ENCODE data around the gene SIGLECL1.
"Not testable (repeated sequence)": the region's sequence is repeated elsewhere in the genome, so short reads cannot be mapped to it uniquely, and the experiment has no call there.

Gene SIGLECL1

GRCh38 chr19:51211833-51212232 lies 39.0 kb upstream of the SIGLECL1 start:
- no peaks in the 10 kb centered on the region for H3K36me3 ChIP-seq (ENCODE audit: insufficient read depth, insufficient read length, low read length)
- no peaks in the 10 kb centered on the region for H3K9me3 ChIP-seq (ENCODE audit: insufficient read depth, low read length)
- H3K9ac ChIP-seq (ENCODE audit: insufficient read length, low read depth), result no peak overlapping the region
- H3K4me3 ChIP-seq (ENCODE audit: insufficient read length, low read depth), result no peak overlapping the region
- DNase-seq (ENCODE audit: low read depth, low spot score), result no peak
- TF ChIP-seq YY1 (IDR thresholded peaks at IDR 0.05; ENCODE audit: insufficient read depth, insufficient read length) (no peak), ZNF274 (IDR thresholded peaks at IDR 0.05; ENCODE audit: low read depth, low read length) (no peak), SUZ12 (IDR thresholded peaks at IDR 0.05; ENCODE audit: extremely low read depth, insufficient read depth, insufficient read length) (no peak)
- H3K4me1 ChIP-seq (ENCODE audit: insufficient read depth, insufficient read length), result no peaks in the 10 kb centered on the region
- H3K27me3 ChIP-seq (ENCODE audit: insufficient read depth, insufficient read length), result no peaks in the 10 kb centered on the region

- no peak for TF ChIP-seq SUZ12 (IDR thresholded peaks at IDR 0.05; ENCODE audit: extremely low read depth, insufficient read depth, insufficient read length)
- TF ChIP-seq YY1 (IDR thresholded peaks at IDR 0.05; ENCODE audit: insufficient read depth, insufficient read length), result no peak
- TF ChIP-seq ZNF274 (IDR thresholded peaks at IDR 0.05; ENCODE audit: low read depth, low read length), result no peak
- Histone ChIP-seq H3K36me3 (ENCODE audit: insufficient read depth, insufficient read length, low read length) (no peaks in the 10 kb centered on the region), H3K9ac (ENCODE audit: insufficient read length, low read depth) (no peak overlapping the region), H3K4me1 (ENCODE audit: insufficient read depth, insufficient read length) (no peaks in the 10 kb centered on the region), H3K9me3 (ENCODE audit: insufficient read depth, low read length) (peaks cover 10% of the 10 kb centered on the region), H3K27me3 (ENCODE audit: insufficient read depth, insufficient read length) (no peaks in the 10 kb centered on the region), H3K4me3 (ENCODE audit: insufficient read length, low read depth) (no peak overlapping the region)
- DNase-seq (ENCODE audit: low read depth, low spot score), result no peak
These were observed 31.6 kb upstream of the SIGLECL1 start for GRCh38 chr19:51219307-51219706.

- no peaks in the 10 kb centered on the region for H3K36me3 ChIP-seq (ENCODE audit: insufficient read depth, insufficient read length, low read length)
- no peak for DNase-seq (ENCODE audit: low read depth, low spot score)
- no peak overlapping the region for H3K9ac ChIP-seq (ENCODE audit: insufficient read length, low read depth)
- H3K4me1 ChIP-seq (ENCODE audit: insufficient read depth, insufficient read length), result no peaks in the 10 kb centered on the region
- peaks cover 10% of the 10 kb centered on the region for H3K9me3 ChIP-seq (ENCODE audit: insufficient read depth, low read length)
- TF ChIP-seq YY1 (IDR thresholded peaks at IDR 0.05; ENCODE audit: insufficient read depth, insufficient read length), result no peak
- no peak for TF ChIP-seq SUZ12 (IDR thresholded peaks at IDR 0.05; ENCODE audit: extremely low read depth, insufficient read depth, insufficient read length)
- no peak for TF ChIP-seq ZNF274 (IDR thresholded peaks at IDR 0.05; ENCODE audit: low read depth, low read length)
- no peaks in the 10 kb centered on the region for H3K27me3 ChIP-seq (ENCODE audit: insufficient read depth, insufficient read length)
- H3K4me3 ChIP-seq (ENCODE audit: insufficient read length, low read depth), result no peak overlapping the region
These were observed 30.9 kb upstream of the SIGLECL1 start for GRCh38 chr19:51219971-51220370.

GRCh38 chr19:51220996-51221395 lies 29.9 kb upstream of the SIGLECL1 start:
- Histone ChIP-seq H3K9ac (ENCODE audit: insufficient read length, low read depth) (no peak overlapping the region), H3K4me3 (ENCODE audit: insufficient read length, low read depth) (no peak overlapping the region), H3K4me1 (ENCODE audit: insufficient read depth, insufficient read length) (no peaks in the 10 kb centered on the region), H3K27me3 (ENCODE audit: insufficient read depth, insufficient read length) (no peaks in the 10 kb centered on the region), H3K9me3 (ENCODE audit: insufficient read depth, low read length) (peaks cover 10% of the 10 kb centered on the region), H3K36me3 (ENCODE audit: insufficient read depth, insufficient read length, low read length) (no peaks in the 10 kb centered on the region)
- no peak for DNase-seq (ENCODE audit: low read depth, low spot score)
- TF ChIP-seq SUZ12 (IDR thresholded peaks at IDR 0.05; ENCODE audit: extremely low read depth, insufficient read depth, insufficient read length), result no peak
- TF ChIP-seq ZNF274 (IDR thresholded peaks at IDR 0.05; ENCODE audit: low read depth, low read length), result no peak
- no peak for TF ChIP-seq YY1 (IDR thresholded peaks at IDR 0.05; ENCODE audit: insufficient read depth, insufficient read length)

GRCh38 chr19:51224163-51224641 lies 26.7 kb upstream of the SIGLECL1 start:
- no peaks in the 10 kb centered on the region for H3K27me3 ChIP-seq (ENCODE audit: insufficient read depth, insufficient read length)
- DNase-seq (ENCODE audit: low read depth, low spot score), result no peak
- H3K4me1 ChIP-seq (ENCODE audit: insufficient read depth, insufficient read length), result no peaks in the 10 kb centered on the region

GRCh38 chr19:51224898-51225393 lies 25.9 kb upstream of the SIGLECL1 start, which contains the start of gene CD33:
Gene CD33, plus strand, starts transcription at chr19:51225080. Its CDS starts 39 bp downstream, at chr19:51225119.
- not testable (repeated sequence) for H3K4me1 ChIP-seq (ENCODE audit: insufficient read depth, insufficient read length); H3K9ac ChIP-seq (ENCODE audit: insufficient read length, low read depth); DNase-seq (ENCODE audit: low read depth, low spot score)

More at GRCh38 chr19:51224163-51224641, 26.7 kb upstream of the SIGLECL1 start:
- no peak overlapping the region for H3K9ac ChIP-seq (ENCODE audit: insufficient read length, low read depth)
- TF ChIP-seq YY1 (IDR thresholded peaks at IDR 0.05; ENCODE audit: insufficient read depth, insufficient read length) (no peak), SUZ12 (IDR thresholded peaks at IDR 0.05; ENCODE audit: extremely low read depth, insufficient read depth, insufficient read length) (no peak), ZNF274 (IDR thresholded peaks at IDR 0.05; ENCODE audit: low read depth, low read length) (no peak)
- no peaks in the 10 kb centered on the region for H3K36me3 ChIP-seq (ENCODE audit: insufficient read depth, insufficient read length, low read length)
- no peak overlapping the region for H3K4me3 ChIP-seq (ENCODE audit: insufficient read length, low read depth)
- peaks cover 10% of the 10 kb centered on the region for H3K9me3 ChIP-seq (ENCODE audit: insufficient read depth, low read length)

GRCh38 chr19:51226067-51226466 lies 24.8 kb upstream of the SIGLECL1 start:
- Histone ChIP-seq H3K4me3 (ENCODE audit: insufficient read length, low read depth) (no peak overlapping the region), H3K9ac (ENCODE audit: insufficient read length, low read depth) (no peak overlapping the region), H3K4me1 (ENCODE audit: insufficient read depth, insufficient read length) (no peaks in the 10 kb centered on the region), H3K27me3 (ENCODE audit: insufficient read depth, insufficient read length) (no peaks in the 10 kb centered on the region), H3K9me3 (ENCODE audit: insufficient read depth, low read length) (peaks cover 10% of the 10 kb centered on the region), H3K36me3 (ENCODE audit: insufficient read depth, insufficient read length, low read length) (no peaks in the 10 kb centered on the region)
- TF ChIP-seq YY1 (IDR thresholded peaks at IDR 0.05; ENCODE audit: insufficient read depth, insufficient read length), result no peak
- no peak for TF ChIP-seq SUZ12 (IDR thresholded peaks at IDR 0.05; ENCODE audit: extremely low read depth, insufficient read depth, insufficient read length)
- TF ChIP-seq ZNF274 (IDR thresholded peaks at IDR 0.05; ENCODE audit: low read depth, low read length), result no peak
- no peak for DNase-seq (ENCODE audit: low read depth, low spot score)

More at GRCh38 chr19:51224898-51225393, 25.9 kb upstream of the SIGLECL1 start, which contains the start of gene CD33:
- peaks cover 10% of the 10 kb centered on the region for H3K9me3 ChIP-seq (ENCODE audit: insufficient read depth, low read length)
- H3K36me3 ChIP-seq (ENCODE audit: insufficient read depth, insufficient read length, low read length); H3K27me3 ChIP-seq (ENCODE audit: insufficient read depth, insufficient read length); H3K4me3 ChIP-seq (ENCODE audit: insufficient read length, low read depth): not testable (repeated sequence)

All from NT2/D1 (cell line).